Cardiac ventricle fibroblast (primary cell): ENCODE data around the gene DEGS2. TPM values are rescaled to one million over a fixed set of nuclear protein-coding genes. Genes with fewer than 3 reads are reported as not detected.

Source experiments
- total RNA-seq: library from RNA; depleted of rRNA; stranded (reverse); fragments of >200 nt; gene quantifications from 2 replicates; pipeline ENCODE4 v1.2.3, GENCODE V29; 2015

The DEGS2 gene
- total RNA-seq = not detected in 2 replicates

DNA sequence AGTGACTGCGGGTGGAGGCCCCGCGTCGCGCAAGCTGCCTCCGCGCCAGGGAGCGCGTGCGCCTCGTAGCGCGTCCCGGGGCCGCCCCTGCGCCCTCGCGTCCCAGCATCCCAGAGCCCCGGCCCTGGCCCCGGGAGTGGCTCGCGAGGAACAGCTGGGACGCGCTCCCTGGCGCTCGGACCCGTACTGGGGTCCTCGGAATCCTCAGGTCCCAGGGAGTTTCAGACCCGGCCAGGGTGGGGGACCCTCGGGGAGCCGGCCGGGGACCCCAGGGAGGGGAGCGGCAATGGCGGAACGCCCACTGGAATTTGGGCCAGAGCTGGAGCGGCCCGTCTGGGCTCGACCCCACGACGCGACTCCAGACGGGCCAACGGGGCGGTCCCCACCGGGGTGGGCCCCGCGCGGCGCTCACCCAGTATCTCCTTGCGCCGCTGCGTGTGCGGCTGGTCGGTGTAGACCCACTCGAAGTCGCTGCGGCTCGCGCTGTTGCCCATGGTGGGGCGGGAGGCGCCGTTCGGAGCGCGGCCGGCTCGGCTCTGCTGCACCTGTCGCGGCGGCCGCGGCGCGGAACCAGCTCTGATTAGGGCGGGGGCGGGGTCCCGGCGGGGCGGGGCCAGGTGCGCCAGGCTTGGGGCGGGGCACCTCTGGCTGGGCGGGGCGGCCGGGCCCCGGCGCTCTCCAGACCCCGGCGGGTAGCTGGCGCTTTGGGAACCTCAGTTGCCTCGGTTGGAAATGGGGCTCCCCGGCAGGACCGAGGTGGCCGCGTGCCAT is at the start of gene DEGS2:
TSS of gene DEGS2 (minus strand) at position 552 of the 771 bp plus-strand sequence. CDS start at position 494, 58 bp downstream.

Other genes with a start within 250 kb of the DEGS2 start
- gene EVL, start 94.2 kb downstream of the DEGS2 start, total RNA-seq = 21.7 and 28.1 TPM in 2 replicates
- 37.3 and 39.6 TPM in 2 replicates for gene YY1, start 79.5 kb upstream of the DEGS2 start, total RNA-seq
- 30.6 and 31.7 TPM in 2 replicates for gene SLC25A29, start 146.8 kb upstream of the DEGS2 start, total RNA-seq
- gene SLC25A47, start 163.7 kb upstream of the DEGS2 start, total RNA-seq = not detected in 2 replicates
- gene WDR25, start 216.8 kb upstream of the DEGS2 start, total RNA-seq = 8.5 and 9.7 TPM in 2 replicates